Upper lobe of left lung (tissue), 6 donors: ENCODE results near the gene LRRC10B. TPM values are rescaled to one million over a fixed set of nuclear protein-coding genes. Genes with fewer than 3 reads are reported as not detected.

ENCODE experiments used
- ATAC-seq, 2 donors: fragments of 200-7000 bp; cut with Tn5 transposase; one replicate each; pipeline ENCODE4 v1.9.1; 2022; ENCODE audit warnings: mild to moderate bottlenecking in 2 of 2, moderate library complexity in 2 of 2; ENCODE audit not compliant: low FRiP score in 2 of 2
- DNase-seq, 2 donors: peaks; one replicate each; pipeline ENCODE4 v3.0.0-alpha.2; 2019 to 2020
- H3K27ac ChIP-seq, 4 donors: fragments of 200-600 bp; sonication (generic); one replicate each; pipeline ENCODE4 v1.5.1; 2016 to 2019
- H3K27me3 ChIP-seq, 4 donors: fragments of 200-600 bp; sonication (generic); one replicate each; pipeline ENCODE4 v1.5.1; 2017 to 2019
- H3K36me3 ChIP-seq, 4 donors: fragments of 200-600 bp; sonication (generic); one replicate each; pipeline ENCODE4 v1.5.1; 2016 to 2019
- H3K4me1 ChIP-seq, 4 donors: fragments of 200-600 bp; sonication (generic); one replicate each; pipeline ENCODE4 v1.5.1; 2018 to 2019
- H3K4me3 ChIP-seq, 4 donors: fragments of 200-600 bp; sonication (generic); one replicate each; pipeline ENCODE4 v1.5.1; 2017 to 2019; ENCODE audit warnings: mild to moderate bottlenecking in 2 of 4, moderate library complexity in 1 of 4
- H3K9me3 ChIP-seq, 4 donors: fragments of 200-600 bp; sonication (generic); one replicate each; pipeline ENCODE4 v1.5.1; 2018 to 2019
- CTCF ChIP-seq, 6 experiments: fragments of 450-650 bp in 4 of 6; fragments of 200-600 bp in 2 of 6; sonication (generic) in 2 of 6; IDR thresholded peaks; one replicate each; pipeline ENCODE4 v1.5.1; 2016 to 2019; ENCODE audit warnings: antibody characterized with exemption in 6 of 6
- EP300 ChIP-seq, 4 donors: sonication (generic); formaldehyde crosslinking; IDR thresholded peaks; one replicate each; pipeline ENCODE4 v1.5.1; 2017; ENCODE audit warnings: antibody characterized with exemption in 4 of 4, control low read depth in 2 of 4
- POLR2A ChIP-seq, 4 donors: fragments of 450-650 bp; IDR thresholded peaks; one replicate each; pipeline ENCODE4 v1.5.1; 2016 to 2017; ENCODE audit warnings: antibody characterized with exemption in 4 of 4, mild to moderate bottlenecking in 2 of 4
- POLR2AphosphoS5 ChIP-seq, 2 donors: sonication (generic); formaldehyde crosslinking; IDR thresholded peaks; one replicate each; pipeline ENCODE4 v1.5.1; 2017; ENCODE audit warnings: antibody characterized with exemption in 2 of 2
- WGBS, 2 donors: methylation state at CpG; one replicate each; pipeline ENCODE4 v1.1.5; 2017 to 2018; 5-methylcytosine and 5-hydroxymethylcytosine counted together
- total RNA-seq, 6 donors: library from RNA; depleted of rRNA in 4 of 6; stranded (reverse); fragments of >200 nt in 4 of 6; gene quantifications; one replicate each; pipeline versions ENCODE4 v1.1.0 to v1.2.1, GENCODE V29; 2016 to 2021
- donor health status: DM: no; HTN: no; CAD: no; lungs with moderate emphysema.
- donor health status: DM: no; HTN: yes; CAD: no; lungs with severe emphysema.

LRRC10B gene
- total RNA-seq, 6 donors from 2014 or later: 0.31 to 24.2 (median 8.5) TPM

- Histone ChIP-seq H3K4me3 (no peak overlapping the region), H3K27ac (no peak overlapping the region), H3K27me3 (peaks cover 0 to 6% (median 0%) of the 10 kb centered on the region in 4 donors), H3K9me3 (no peaks in the 10 kb centered on the region), H3K4me1 (peaks cover 0 to 21% (median 4%) of the 10 kb centered on the region in 4 donors), H3K36me3 (no peaks in the 10 kb centered on the region)
- WGBS, 2 donors: 82 to 83% methylated on average over 15 of the region's 15 CpGs
- DNase-seq: no peak
- ATAC-seq: no peak
- TF ChIP-seq CTCF (IDR thresholded peaks at IDR 0.05): no peak
- TF ChIP-seq POLR2A (IDR thresholded peaks at IDR 0.05): no peak
- no peak for TF ChIP-seq POLR2AphosphoS5 (IDR thresholded peaks at IDR 0.05)
- no peak for TF ChIP-seq EP300 (IDR thresholded peaks at IDR 0.05)
Observed at GRCh38 chr11:61480261-61480993, 28.1 kb upstream of the LRRC10B start.

- H3K36me3 ChIP-seq: no peaks in the 10 kb centered on the region
- no peak for TF ChIP-seq CTCF (IDR thresholded peaks at IDR 0.05)
- no peak for TF ChIP-seq POLR2A (IDR thresholded peaks at IDR 0.05)
- no peak for TF ChIP-seq EP300 (IDR thresholded peaks at IDR 0.05)
- no peak for TF ChIP-seq POLR2AphosphoS5 (IDR thresholded peaks at IDR 0.05)
- peaks cover 0 to 6% (median 0%) of the 10 kb centered on the region in 4 donors for H3K27me3 ChIP-seq
- no peaks in the 10 kb centered on the region for H3K9me3 ChIP-seq
- no peak for DNase-seq
- no peak overlapping the region for H3K4me3 ChIP-seq
- 36 to 43% methylated on average over 6 of the region's 7 CpGs for WGBS, 2 donors
- H3K4me1 ChIP-seq: peaks cover 0 to 21% (median 4%) of the 10 kb centered on the region in 4 donors
- ATAC-seq: no peak
- no peak overlapping the region for H3K27ac ChIP-seq
Observed at GRCh38 chr11:61480994-61481335, 27.6 kb upstream of the LRRC10B start.

GRCh38 chr11:61481806-61482205 is 26.7 kb upstream of the LRRC10B start:
- H3K4me1 ChIP-seq: peaks cover 0 to 21% (median 4%) of the 10 kb centered on the region in 4 donors
- H3K9me3 ChIP-seq: no peaks in the 10 kb centered on the region
- no peak overlapping the region for H3K27ac ChIP-seq
- H3K4me3 ChIP-seq: no peak overlapping the region
- TF ChIP-seq CTCF (IDR thresholded peaks at IDR 0.05): no peak
- no peak for TF ChIP-seq EP300 (IDR thresholded peaks at IDR 0.05)
- TF ChIP-seq POLR2AphosphoS5 (IDR thresholded peaks at IDR 0.05): no peak
- TF ChIP-seq POLR2A (IDR thresholded peaks at IDR 0.05): no peak
- H3K36me3 ChIP-seq: no peaks in the 10 kb centered on the region
- DNase-seq: no peak
- H3K27me3 ChIP-seq: peaks cover 0 to 6% (median 0%) of the 10 kb centered on the region in 4 donors
- WGBS, 2 donors: 53 to 54% methylated on average over 2 to 10 of the region's 10 CpGs
- no peak for ATAC-seq

- DNase-seq (peak in 1 of 2 donors; percentile 62), ATAC-seq (peak in 1 of 2 donors; percentile 9)
- peaks cover 0 to 6% (median 0%) of the 10 kb centered on the region in 4 donors for H3K27me3 ChIP-seq
- TF ChIP-seq CTCF (IDR thresholded peaks at IDR 0.05) (peak in 4 of 6 experiments; percentile 17 to 41 (median 34)), POLR2A (IDR thresholded peaks at IDR 0.05) (no peak), EP300 (IDR thresholded peaks at IDR 0.05) (no peak), POLR2AphosphoS5 (IDR thresholded peaks at IDR 0.05) (no peak)
- H3K27ac ChIP-seq: no peak overlapping the region
- H3K9me3 ChIP-seq: no peaks in the 10 kb centered on the region
- WGBS, 2 donors: 28 to 33% methylated on average over 1 to 7 of the region's 7 CpGs
- no peak overlapping the region for H3K4me3 ChIP-seq
- peaks cover 0 to 20% (median 2%) of the 10 kb centered on the region in 4 donors for H3K4me1 ChIP-seq
- no peaks in the 10 kb centered on the region for H3K36me3 ChIP-seq
Observed at GRCh38 chr11:61482513-61482912, 26.0 kb upstream of the LRRC10B start.
